COLO668 (cell line): ENCODE results near the gene FNIP1.
"Not testable (repeated sequence)": the region's sequence is repeated elsewhere in the genome, so short reads cannot be mapped to it uniquely, and the experiment has no call there.

Source experiments
- DNase-seq: peaks from one replicate; lab custom pipeline; 2025; ENCODE audit not compliant: unreplicated experiment; lab: John Stamatoyannopoulos, UW

Gene FNIP1

GRCh38 chr5:131754363-131754762 lies 42.5 kb downstream of the FNIP1 start:
- no peak for DNase-seq

DNA sequence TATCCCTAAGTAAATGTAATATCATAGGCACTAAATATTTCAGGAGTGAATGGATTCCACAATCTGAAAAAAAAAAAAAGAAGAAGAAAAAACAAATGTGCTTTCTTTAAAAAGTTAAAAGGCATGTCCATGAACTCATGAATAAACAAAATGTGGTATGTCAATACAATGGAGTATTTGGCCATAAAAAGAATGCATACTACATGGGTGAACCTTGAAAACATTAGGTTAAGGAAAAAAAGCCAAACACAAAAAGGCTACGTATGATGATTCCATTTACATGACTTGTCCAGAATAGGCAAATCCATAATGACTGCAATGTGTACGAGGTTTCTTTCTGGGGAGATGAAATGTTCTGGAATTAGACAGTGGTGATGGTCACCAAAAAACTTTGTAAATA lies 45.3 kb downstream of the FNIP1 start:
- no peak for DNase-seq

GRCh38 chr5:131749723-131750470 lies 46.9 kb downstream of the FNIP1 start:
- no peak for DNase-seq

DNA sequence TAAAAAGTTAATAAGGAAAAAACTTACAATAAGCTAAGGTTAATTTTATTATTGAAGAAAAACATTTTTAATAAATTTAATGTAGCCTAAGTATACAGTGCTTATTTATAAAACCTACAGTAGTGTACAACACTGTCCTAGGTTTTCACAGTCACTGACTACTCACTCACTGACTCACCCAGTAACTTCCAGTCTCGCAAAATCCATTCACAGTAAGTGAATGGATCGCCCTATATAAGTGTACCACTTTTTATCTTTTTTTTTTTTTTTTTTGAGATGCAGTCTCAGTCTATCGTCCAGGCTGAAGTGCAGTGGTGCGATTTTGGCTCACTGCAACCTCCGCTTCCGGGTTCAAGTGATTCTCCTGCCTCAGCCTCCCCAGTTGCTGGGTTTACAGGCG lies 47.7 kb downstream of the FNIP1 start:
- no peak for DNase-seq

- DNase-seq = no peak
These were observed 49.4 kb downstream of the FNIP1 start for GRCh38 chr5:131747180-131748105.

DNA sequence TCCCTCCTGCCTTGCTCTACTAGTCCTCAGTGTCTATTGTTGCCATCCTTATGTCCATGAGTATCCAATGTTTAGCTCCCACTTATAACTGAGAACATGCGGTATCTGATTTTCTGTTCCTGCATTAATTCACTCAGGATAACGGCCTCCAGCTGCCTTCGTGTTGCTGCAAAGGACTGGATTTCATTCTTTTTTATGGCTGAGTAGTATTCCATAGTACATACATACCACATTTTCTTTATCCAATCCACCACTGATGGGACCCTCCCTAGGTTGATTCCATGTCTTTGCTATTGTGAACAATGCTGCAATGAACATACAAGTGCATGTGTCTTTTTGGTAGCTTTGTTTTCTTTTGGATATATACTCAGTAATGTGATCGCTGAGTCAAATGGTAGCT lies 50.4 kb downstream of the FNIP1 start:
- DNase-seq = no peak

DNA sequence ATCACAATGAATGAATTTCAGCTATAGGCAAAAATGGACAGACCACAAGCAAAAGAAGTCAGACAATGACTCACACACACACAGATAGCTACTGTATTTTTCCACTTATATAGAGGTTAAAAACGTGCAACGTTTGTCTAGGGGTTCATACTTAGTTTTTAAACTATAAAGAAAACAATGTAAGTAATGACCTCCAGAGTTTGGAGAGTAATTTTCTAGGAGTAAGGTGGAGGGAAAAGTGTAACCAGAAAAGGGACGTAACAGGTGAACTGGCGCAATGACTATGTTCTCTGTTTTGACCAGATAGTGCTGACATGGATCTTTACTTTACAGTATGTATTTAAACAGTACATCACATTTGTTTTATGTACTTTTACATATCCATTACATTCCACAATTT lies 51.1 kb downstream of the FNIP1 start:
- DNase-seq = no peak

DNA sequence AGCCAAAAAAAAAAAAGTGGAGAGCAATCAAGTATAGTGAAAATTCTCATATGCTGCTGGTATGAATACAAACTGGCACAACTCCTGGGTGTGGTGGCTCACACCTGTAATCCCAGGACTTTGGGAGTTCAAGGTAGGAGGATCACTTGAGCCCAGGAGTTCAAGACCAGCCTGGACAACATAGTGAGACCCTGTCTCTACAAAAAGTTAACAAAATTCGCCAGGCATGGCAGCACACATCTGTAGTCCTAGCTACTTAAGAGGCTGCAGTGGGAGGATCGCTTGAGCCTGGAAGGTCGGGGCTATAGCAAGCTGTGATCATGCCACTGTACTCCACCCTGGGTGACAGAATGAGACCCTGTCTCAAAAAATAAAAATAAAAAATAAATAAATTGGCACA lies 51.7 kb downstream of the FNIP1 start:
- no peak for DNase-seq

- DNase-seq = no peak
These were observed 56.3 kb downstream of the FNIP1 start for GRCh38 chr5:131740477-131740876.

- no peak for DNase-seq
These were observed 61.4 kb downstream of the FNIP1 start for GRCh38 chr5:131735393-131735792.

DNA sequence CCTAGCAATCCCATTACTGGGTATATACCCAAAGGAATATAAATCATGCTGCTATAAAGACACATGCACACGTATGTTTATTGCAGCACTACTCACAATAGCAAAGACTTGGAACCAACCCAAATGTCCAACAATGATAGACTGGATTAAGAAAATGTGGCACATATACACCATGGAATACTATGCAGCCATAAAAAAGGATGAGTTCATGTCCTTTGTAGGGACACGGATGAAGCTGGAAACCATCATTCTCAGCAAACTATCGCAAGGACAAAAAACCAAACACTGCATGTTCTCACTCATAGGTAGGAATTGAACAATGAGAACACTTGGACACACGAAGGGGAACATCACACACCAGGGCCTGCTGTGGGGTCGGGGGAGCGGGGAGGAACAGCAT lies 61.9 kb downstream of the FNIP1 start:
- not testable (repeated sequence) for DNase-seq

DNA sequence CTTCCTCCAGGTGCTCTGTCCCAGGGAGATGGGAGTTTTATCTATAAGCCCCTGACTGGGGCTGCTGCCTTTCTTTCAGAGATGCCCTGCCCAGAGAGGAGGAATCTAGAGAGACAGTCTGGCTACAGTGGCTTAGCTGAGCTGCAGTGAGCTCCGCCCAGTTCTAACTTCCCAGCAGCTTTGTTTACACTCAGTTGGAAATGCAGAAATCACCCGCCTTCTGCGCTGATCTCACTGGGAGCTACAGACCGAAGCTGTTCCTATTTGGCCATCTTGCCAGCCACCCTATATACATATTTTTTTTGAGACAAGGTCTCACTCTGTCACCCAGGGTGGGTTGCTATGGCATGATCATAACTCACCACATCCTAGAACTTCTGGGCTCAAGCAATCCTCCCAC lies 67.5 kb downstream of the FNIP1 start:
- DNase-seq = not testable (repeated sequence)

- DNase-seq = not testable (repeated sequence)
These were observed 72.7 kb downstream of the FNIP1 start for GRCh38 chr5:131724089-131724488.

GRCh38 chr5:131720714-131721113 lies 76.1 kb downstream of the FNIP1 start:
- no peak for DNase-seq

- DNase-seq = no peak
These were observed 77.3 kb downstream of the FNIP1 start for GRCh38 chr5:131719564-131719963.

DNA sequence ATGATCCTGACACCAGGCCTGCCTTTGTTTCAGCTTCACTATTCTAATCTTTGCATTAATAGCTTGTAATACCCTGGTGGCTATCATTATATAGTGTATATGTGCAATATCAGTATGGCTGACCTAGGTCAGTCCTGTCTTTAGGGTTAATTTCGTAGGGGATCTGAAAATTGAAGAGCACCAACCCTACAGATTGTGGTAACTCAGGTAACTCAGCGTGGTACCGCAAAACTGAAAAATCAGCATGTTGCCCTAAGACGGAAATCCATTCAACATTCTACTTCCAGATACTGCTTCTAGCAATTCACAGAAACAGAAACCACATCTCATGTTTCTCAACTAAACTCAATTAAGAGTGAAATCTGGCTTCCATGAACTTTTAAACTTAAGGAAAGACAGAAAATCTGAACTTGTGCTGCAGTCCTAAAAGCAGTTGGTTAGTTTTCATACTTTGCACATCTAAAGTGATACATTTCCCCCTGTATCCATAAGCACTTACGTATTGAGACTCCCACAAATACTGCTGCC lies 78.3 kb downstream of the FNIP1 start:
- DNase-seq = no peak

DNA sequence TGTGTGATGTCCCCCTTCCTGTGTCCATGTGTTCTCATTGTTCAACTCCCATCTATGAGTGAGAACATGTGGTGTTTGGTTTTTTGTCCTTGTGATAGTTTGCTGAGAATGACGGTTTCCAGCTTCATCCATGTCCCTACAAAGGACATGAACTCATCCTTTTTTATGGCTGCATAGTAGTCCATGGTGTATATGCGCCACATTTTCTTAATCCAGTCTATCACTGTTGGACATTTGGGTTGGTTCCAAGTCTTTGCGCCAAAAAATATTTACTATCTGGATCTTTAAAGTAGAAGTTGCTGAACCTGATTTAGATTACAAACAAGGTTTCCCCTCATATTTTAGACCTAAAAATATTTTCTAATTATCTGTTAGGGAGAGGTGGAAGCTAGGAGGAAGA lies 79.7 kb downstream of the FNIP1 start:
- DNase-seq = not testable (repeated sequence)

GRCh38 chr5:131716650-131717049 lies 80.2 kb downstream of the FNIP1 start:
- no peak for DNase-seq

DNA sequence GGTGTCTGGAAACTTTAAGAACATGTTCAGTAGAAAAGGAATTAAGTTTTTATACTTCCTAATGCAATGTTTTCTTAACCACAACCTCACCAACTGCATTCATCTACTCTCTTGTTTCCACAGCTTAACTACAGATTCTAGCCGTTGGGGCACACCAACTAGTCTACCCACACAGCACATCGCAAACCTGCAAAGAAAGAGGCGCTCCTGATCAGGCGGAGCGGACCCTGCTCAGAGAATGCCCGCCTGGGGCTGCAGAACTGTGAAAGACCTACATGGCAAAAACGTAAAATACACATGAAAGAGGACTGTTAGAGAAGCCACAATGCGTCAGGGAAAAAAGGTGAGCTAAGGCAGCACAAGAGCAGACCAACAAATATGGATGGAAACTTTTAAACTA lies 86.4 kb downstream of the FNIP1 start:
- DNase-seq = no peak

- no peak for DNase-seq
These were observed 87.8 kb downstream of the FNIP1 start for GRCh38 chr5:131709043-131709442.

DNA sequence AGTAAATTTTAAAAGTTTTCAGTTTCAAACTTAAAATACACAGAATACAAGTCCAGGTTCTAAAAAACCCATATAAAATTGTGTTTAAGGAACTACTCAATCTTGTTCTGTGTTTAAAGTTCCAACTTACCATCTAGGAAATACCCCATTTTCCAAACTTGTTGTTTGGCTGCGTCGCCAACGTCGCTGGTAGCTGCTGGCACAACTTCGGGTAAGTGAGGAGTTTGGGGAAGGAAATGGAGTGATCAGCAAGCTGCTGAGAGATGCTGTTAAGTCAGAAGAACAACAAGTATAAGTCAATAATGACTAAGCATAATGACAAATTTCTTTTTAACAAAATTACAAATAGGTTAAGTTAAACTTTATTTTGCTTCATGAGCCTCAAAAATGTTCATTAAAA lies 90.5 kb downstream of the FNIP1 start:
- no peak for DNase-seq

DNA sequence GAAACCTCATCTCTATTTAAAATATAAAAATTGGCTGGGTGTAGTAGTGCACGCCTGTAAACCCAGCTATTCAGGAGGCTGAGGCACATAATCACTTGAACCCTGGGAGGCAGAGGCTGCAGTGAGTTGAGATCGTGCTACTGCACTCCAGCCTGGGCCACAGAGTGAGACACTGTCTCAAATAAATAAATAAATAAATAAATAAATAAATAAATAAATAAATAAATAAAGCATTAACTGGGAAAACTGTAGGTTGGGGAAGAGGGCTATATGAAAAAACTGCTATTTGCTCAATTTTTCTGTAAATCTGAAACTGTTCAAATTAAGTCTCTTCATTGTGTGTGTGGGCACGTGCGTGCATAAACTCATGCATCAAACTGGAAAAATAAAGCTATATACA lies 101.9 kb downstream of the FNIP1 start:
- no peak for DNase-seq
